H1 (cell line): Measurements from ENCODE around the gene ZC3H12C. TPM values are rescaled to one million over a fixed set of nuclear protein-coding genes. Genes with fewer than 3 reads are reported as not detected.

Source experiments
- CTCF ChIA-PET: fragments of 300-600 bp; sonication (Branson Sonifier 250); formaldehyde crosslinking; loops from one replicate; lab custom pipeline; 2021; ENCODE audit not compliant: partially characterized antibody; lab: Charles Lee
- POLR2A ChIA-PET: fragments of 300-600 bp; sonication (Branson Sonifier 250); formaldehyde crosslinking; loops from one replicate; lab custom pipeline; 2021; ENCODE audit warnings: inconsistent platforms; ENCODE audit not compliant: partially characterized antibody; lab: Charles Lee
- DNase-seq, 2 experiments: peaks; one replicate each; pipeline versions ENCODE4 v3.0.0 to v3.0.0-alpha.2; 2010 to 2022; ENCODE audit warnings: low spot score in 2 of 2, low read depth in 1 of 2, mixed read lengths in 1 of 2
- FAIRE-seq: peaks from 2 replicates; lab custom pipeline; 2011; peaks lifted over from hg19 to GRCh38; lab: Jason Lieb, UNC
- H2AFZ ChIP-seq: 2 replicates; pipeline ENCODE4 v1.8.1; 2012; ENCODE audit warnings: low read length, inconsistent platforms
- H2AK5ac ChIP-seq: 2 replicates; pipeline ENCODE4 v1.6.1; 2013; ENCODE audit warnings: low read depth, low read length
- H2BK120ac ChIP-seq: replicated peaks from 2 replicates; pipeline ENCODE3; 2013; ENCODE audit warnings: low read depth, low read length, inconsistent platforms
- H2BK12ac ChIP-seq: 2 replicates; pipeline ENCODE4 v1.6.1; 2013; ENCODE audit warnings: low read depth, low read length
- H2BK15ac ChIP-seq: 2 replicates; pipeline ENCODE4 v1.6.1; 2013; ENCODE audit warnings: low read length
- H2BK20ac ChIP-seq: 2 replicates; pipeline ENCODE4 v1.6.1; 2013; ENCODE audit warnings: low read length
- H2BK5ac ChIP-seq: 2 replicates; pipeline ENCODE4 v1.6.1; 2013; ENCODE audit warnings: low read depth, low read length
- H3K14ac ChIP-seq: 2 replicates; pipeline ENCODE4 v1.6.1; 2013; ENCODE audit warnings: inconsistent platforms; ENCODE audit not compliant: insufficient read length
- H3K18ac ChIP-seq: 2 replicates; pipeline ENCODE4 v1.6.1; 2013; ENCODE audit warnings: low read length; ENCODE audit errors: extremely low read depth
- H3K23ac ChIP-seq: 2 replicates; pipeline ENCODE4 v1.6.1; 2013; ENCODE audit warnings: inconsistent platforms; ENCODE audit not compliant: insufficient read length
- H3K23me2 ChIP-seq: 2 replicates; pipeline ENCODE4 v1.6.1; 2013; ENCODE audit warnings: low read depth, low read length
- H3K27ac ChIP-seq: 2 replicates; pipeline ENCODE4 v1.6.1; 2011; ENCODE audit warnings: low read depth, low read length, inconsistent platforms
- H3K27me3 ChIP-seq, 4 experiments: replicated peaks in 1 of 4; 1 replicate in 1 of 4; 2 replicates in 3 of 4; pipeline versions ENCODE4 v1.6.1 to v1.8.1; 2011 to 2013; ENCODE audit warnings: low read length in 3 of 4, mild to moderate bottlenecking in 3 of 4, inconsistent platforms in 2 of 4, mixed read lengths in 2 of 4, moderate library complexity in 1 of 4; ENCODE audit not compliant: control insufficient read depth in 3 of 4, insufficient read depth in 3 of 4; ENCODE audit errors: extremely low read depth in 1 of 4
- H3K36me3 ChIP-seq, 4 experiments: 2 replicates each; pipeline versions ENCODE4 v1.6.1 to v1.8.1; 2011 to 2013; ENCODE audit warnings: mild to moderate bottlenecking in 4 of 4, low read length in 3 of 4, moderate library complexity in 2 of 4, control low read depth in 1 of 4, inconsistent platforms in 1 of 4; ENCODE audit not compliant: insufficient read depth in 4 of 4, control insufficient read depth in 2 of 4
- H3K4ac ChIP-seq: replicated peaks from 2 replicates; pipeline ENCODE3; 2013; ENCODE audit warnings: low read length, low read depth, mixed read lengths, inconsistent platforms; ENCODE audit not compliant: insufficient read length
- H3K4me1 ChIP-seq, 4 experiments: replicated peaks in 1 of 4; 1 replicate in 1 of 4; 2 replicates in 3 of 4; pipeline versions ENCODE4 v1.6.1 to v1.8.1; 2011 to 2013; ENCODE audit warnings: low read length in 3 of 4, inconsistent platforms in 2 of 4, mixed read lengths in 1 of 4; ENCODE audit not compliant: insufficient read depth in 4 of 4, control insufficient read depth in 3 of 4
- H3K4me2 ChIP-seq, 2 experiments: 2 replicates each; pipeline versions ENCODE4 v1.6.1 to v1.8.1; 2011 to 2013; ENCODE audit warnings: low read depth in 2 of 2, low read length in 2 of 2, control low read depth in 1 of 2, inconsistent platforms in 1 of 2, mild to moderate bottlenecking in 1 of 2; ENCODE audit not compliant: insufficient read depth in 1 of 2
- H3K4me3 ChIP-seq, 4 experiments: fragments of 200-600, 300-600 bp in 1 of 4; sonication (generic), shearing (Covaris generic), sonication (Bioruptor Twin) in 1 of 4; 2 replicates each; pipeline versions ENCODE4 v1.5.1 to v1.8.1; 2011 to 2016; ENCODE audit warnings: low read length in 4 of 4, low read depth in 3 of 4, control low read depth in 2 of 4, inconsistent platforms in 2 of 4, mild to moderate bottlenecking in 2 of 4, mixed read lengths in 1 of 4, moderate library complexity in 1 of 4; ENCODE audit not compliant: insufficient read depth in 2 of 4; ENCODE audit errors: extremely low read depth in 1 of 4
- H3K56ac ChIP-seq: replicated peaks from 2 replicates; pipeline ENCODE3; 2013; ENCODE audit warnings: low read depth, mild to moderate bottlenecking, mixed read lengths, low read length, inconsistent platforms; ENCODE audit not compliant: insufficient read length
- H3K79me1 ChIP-seq: 2 replicates; pipeline ENCODE4 v1.6.1; 2013; ENCODE audit warnings: low read depth, low read length, control low read depth
- H3K79me2 ChIP-seq, 2 experiments: 2 replicates each; pipeline versions ENCODE4 v1.6.1 to v1.8.1; 2012 to 2013; ENCODE audit warnings: low read length in 2 of 2, mild to moderate bottlenecking in 2 of 2, inconsistent platforms in 1 of 2; ENCODE audit not compliant: insufficient read depth in 2 of 2, control insufficient read depth in 1 of 2
- H3K9ac ChIP-seq, 4 experiments: replicated peaks in 1 of 4; 1 replicate in 1 of 4; 2 replicates in 3 of 4; pipeline versions ENCODE4 v1.6.1 to v1.8.1; 2011 to 2013; ENCODE audit warnings: low read depth in 3 of 4, low read length in 3 of 4, control low read depth in 2 of 4, mild to moderate bottlenecking in 2 of 4, moderate library complexity in 2 of 4, inconsistent platforms in 1 of 4; ENCODE audit errors: extremely low read depth in 1 of 4
- H3K9me3 ChIP-seq, 2 experiments: 2 replicates each; pipeline versions ENCODE4 v1.6.1 to v1.8.1; 2012 to 2013; ENCODE audit warnings: mild to moderate bottlenecking in 2 of 2, moderate library complexity in 2 of 2, control low read depth in 1 of 2, inconsistent platforms in 1 of 2, low read depth in 1 of 2, low read length in 1 of 2, mixed read lengths in 1 of 2; ENCODE audit not compliant: insufficient read depth in 2 of 2
- H4K20me1 ChIP-seq, 2 experiments: replicated peaks in 1 of 2; 2 replicates each; pipeline versions ENCODE3 to v1.8.1; 2011 to 2013; ENCODE audit warnings: inconsistent platforms in 2 of 2, low read length in 2 of 2, mild to moderate bottlenecking in 1 of 2; ENCODE audit not compliant: insufficient read depth in 2 of 2, control insufficient read depth in 1 of 2
- H4K5ac ChIP-seq: 2 replicates; pipeline ENCODE4 v1.6.1; 2013; ENCODE audit warnings: low read length, low read depth, mixed read lengths, inconsistent platforms; ENCODE audit not compliant: insufficient read length
- H4K8ac ChIP-seq: 2 replicates; pipeline ENCODE4 v1.8.0; 2013; ENCODE audit warnings: mild to moderate bottlenecking, moderate library complexity, low read length, inconsistent platforms; ENCODE audit not compliant: insufficient read depth; ENCODE audit errors: extremely low read depth
- H4K91ac ChIP-seq: replicated peaks from 2 replicates; pipeline ENCODE3; 2013; ENCODE audit warnings: low read length, mixed read lengths, inconsistent platforms; ENCODE audit not compliant: insufficient read length
- CEBPB ChIP-seq: IDR thresholded peaks from 2 replicates; pipeline ENCODE4 v1.6.1; 2012; ENCODE audit warnings: low read depth, low read length
- CHD1 ChIP-seq: IDR thresholded peaks from 2 replicates; pipeline ENCODE4 v1.6.1; 2012; ENCODE audit warnings: low read depth, low read length, improper control_type of control experiment
- EP300 ChIP-seq, 2 experiments: IDR thresholded peaks; 1 replicate in 1 of 2; 2 replicates in 1 of 2; pipeline ENCODE4 v1.6.1; 2011 to 2012; ENCODE audit warnings: low read depth in 2 of 2, low read length in 2 of 2, mild to moderate bottlenecking in 2 of 2, borderline replicate concordance in 1 of 2, inconsistent platforms in 1 of 2, moderate library complexity in 1 of 2
- JUND ChIP-seq: IDR thresholded peaks from 2 replicates; pipeline ENCODE4 v1.6.1; 2011; ENCODE audit warnings: mild to moderate bottlenecking, improper control_type of control experiment, low read length
- NRF1 ChIP-seq: IDR thresholded peaks from 2 replicates; pipeline ENCODE4 v1.6.1; 2011; ENCODE audit warnings: mild to moderate bottlenecking, low read depth, low read length, improper control_type of control experiment
- PHF8 ChIP-seq: fragments of 200-600 bp; sonication (generic); conservative IDR thresholded peaks from 2 replicates; pipeline ENCODE4 v1.7.1; 2012; ENCODE audit warnings: low read depth, mild to moderate bottlenecking, inconsistent platforms, low read length, moderate library complexity
- POLR2AphosphoS5 ChIP-seq: IDR thresholded peaks from 2 replicates; pipeline ENCODE4 v1.6.1; 2011; ENCODE audit warnings: low read depth, low read length
- RAD21 ChIP-seq, 2 experiments: IDR thresholded peaks in 1 of 2; conservative IDR thresholded peaks in 1 of 2; 2 replicates each; pipeline ENCODE4 v1.6.1; 2011; ENCODE audit warnings: low read depth in 2 of 2, low read length in 2 of 2, improper control_type of control experiment in 1 of 2, inconsistent platforms in 1 of 2, mild to moderate bottlenecking in 1 of 2, moderate library complexity in 1 of 2
- SIN3A ChIP-seq, 2 experiments: IDR thresholded peaks in 1 of 2; conservative IDR thresholded peaks in 1 of 2; 2 replicates each; pipeline ENCODE4 v1.6.1; 2011 to 2012; ENCODE audit warnings: low read length in 2 of 2, improper control_type of control experiment in 1 of 2, low read depth in 1 of 2, mild to moderate bottlenecking in 1 of 2
- SIX5 ChIP-seq: IDR thresholded peaks from 2 replicates; pipeline ENCODE4 v1.6.1; 2011; ENCODE audit warnings: mild to moderate bottlenecking, low read depth, low read length
- SP1 ChIP-seq: IDR thresholded peaks from 2 replicates; pipeline ENCODE4 v1.6.1; 2011; ENCODE audit warnings: low read depth, low read length
- WGBS, 2 experiments: shearing (Covaris generic) in 1 of 2; methylation state at CpG; one replicate each; pipeline versions ENCODE4 v1.1.6 to v1.1.7; 2013 to 2015; ENCODE audit warnings: low lambda C conversion rate in 2 of 2, mixed read lengths in 2 of 2, inconsistent platforms in 1 of 2, low coverage in 1 of 2, missing lambda C conversion rate in 1 of 2; ENCODE audit not compliant: insufficient replicate concordance in 2 of 2, insufficient coverage in 1 of 2, insufficient read length in 1 of 2; ENCODE audit errors: extremely low coverage in 1 of 2, missing lambda C conversion rate in 1 of 2; 5-methylcytosine and 5-hydroxymethylcytosine counted together
- polyA plus RNA-seq, 7 experiments: library from polyadenylated mRNA; depleted of rRNA in 3 of 7; stranded (reverse) in 5 of 7; unstranded in 2 of 7; fragments of >200 nt in 5 of 7; fragments of 200-250 nt in 2 of 7; gene quantifications; 1 replicate in 5 of 7; 2 replicates in 1 of 7; 4 replicates in 1 of 7; pipeline versions ENCODE4 v1.2.1 to v1.2.3, GENCODE V29; 2011 to 2013; ENCODE audit warnings: missing spikeins in 2 of 7, mixed read lengths in 2 of 7
- total RNA-seq: library from RNA; stranded (reverse); fragmentation: NEBNext Ultra II Directional; extraction: Animal tissue kit (Norgen Biotek cat#: 25700); gene quantifications from 2 replicates; pipeline ENCODE4 v1.2.1, GENCODE V29; 2021

The ZC3H12C gene
- total and polyA plus RNA-seq, 2 of the 8 experiments (the other 6 are each of a cell fraction or from before 2014, with no cell fraction given): 2.0 to 2.7 TPM

DNA sequence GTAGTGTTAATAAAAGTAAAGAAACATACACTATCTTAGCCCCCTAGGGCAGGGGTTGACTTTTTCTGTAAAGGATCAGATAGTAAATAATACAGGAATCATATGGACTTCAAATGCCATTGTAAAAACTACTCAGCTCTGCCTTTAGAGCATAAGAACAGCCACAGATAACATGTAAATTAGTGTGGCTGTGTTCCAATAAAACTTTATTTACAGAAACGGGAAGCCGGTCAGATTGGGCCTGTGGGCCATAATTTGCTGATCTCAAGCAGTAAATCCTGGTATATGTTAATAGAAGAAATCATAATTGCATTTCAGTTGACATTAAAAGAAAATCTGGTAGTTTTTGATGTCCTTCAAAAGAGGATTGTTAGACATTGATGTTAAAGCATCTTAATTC, 76.5 kb downstream of the ZC3H12C start:
- H3K23ac ChIP-seq: no peak overlapping the region
- H3K9me3 ChIP-seq: no peaks in the 10 kb centered on the region
- no peak overlapping the region for H2AFZ ChIP-seq
- no peak overlapping the region for H3K4me2 ChIP-seq
- no peak overlapping the region for H4K8ac ChIP-seq
- H2AK5ac ChIP-seq: no peak overlapping the region
- H3K4me1 ChIP-seq: peaks cover 3 to 12% (median 7%) of the 10 kb centered on the region in 4 experiments
- H3K79me1 ChIP-seq: no peaks in the 10 kb centered on the region
- H3K27ac ChIP-seq: no peak overlapping the region
- no peak overlapping the region for H3K56ac ChIP-seq
- H3K18ac ChIP-seq: no peak overlapping the region
- H3K23me2 ChIP-seq: no peaks in the 10 kb centered on the region
- H3K27me3 ChIP-seq: no peaks in the 10 kb centered on the region
- FAIRE-seq: no peak
- H2BK15ac ChIP-seq: no peak overlapping the region
- no peak overlapping the region for H4K91ac ChIP-seq
- no peak overlapping the region for H2BK5ac ChIP-seq
- 93% methylated on average over 2 of the region's 2 CpGs; no CpG with 5 or more reads in 1 of the 2 experiments for WGBS, 2 experiments
- no peak overlapping the region for H3K4ac ChIP-seq
- H4K5ac ChIP-seq: no peak overlapping the region
- no peak overlapping the region for H3K9ac ChIP-seq
- H3K14ac ChIP-seq: no peak overlapping the region
- H3K4me3 ChIP-seq: no peak overlapping the region
- H4K20me1 ChIP-seq: no peaks in the 10 kb centered on the region
- DNase-seq: no peak
- H2BK120ac ChIP-seq: no peak overlapping the region
- ChIA-PET POLR2A (no interaction called here), CTCF (interaction anchor here (0.5 to 1.2 kb wide), 4 partner anchors 16 to 314 kb away, joined by 3 to 4 read pairs (median 3); no protein-coding TSS in a partner anchor)
- H3K36me3 ChIP-seq: peaks cover 0 to 3% (median 0%) of the 10 kb centered on the region in 4 experiments; a peak in 1 of 8 replicates
- H2BK20ac ChIP-seq: no peak overlapping the region
- H3K79me2 ChIP-seq: no peaks in the 10 kb centered on the region
- no peak for TF ChIP-seq POLR2AphosphoS5
- TF ChIP-seq PHF8: no peak
- TF ChIP-seq SIN3A (conservative IDR thresholded peaks at IDR 0.05 in 1 of 2, IDR thresholded peaks at IDR 0.05 in 1 of 2; ENCODE audit: low read depth in 1 of 2, low read length in 2 of 2): no peak
- TF ChIP-seq SIX5: no peak
- TF ChIP-seq JUND: no peak
- no peak for TF ChIP-seq SP1
- no peak for TF ChIP-seq RAD21 (IDR thresholded peaks at IDR 0.05 in 1 of 2, conservative IDR thresholded peaks at IDR 0.05 in 1 of 2; ENCODE audit: low read depth in 2 of 2, low read length in 2 of 2)
- no peak for TF ChIP-seq NRF1
- TF ChIP-seq EP300 (IDR thresholded peaks at IDR 0.05; ENCODE audit: borderline replicate concordance in 1 of 2, low read depth in 2 of 2, low read length in 2 of 2): no peak
- no peak for TF ChIP-seq CEBPB
- no peak for TF ChIP-seq CHD1
- no peak overlapping the region for H2BK12ac ChIP-seq
